Placental epithelial cell (primary cell): Measurements from ENCODE around the gene CYP4B1. TPM values are rescaled to one million over a fixed set of nuclear protein-coding genes. Genes with fewer than 3 reads are reported as not detected.

Experiments used
- total RNA-seq: library from RNA; depleted of rRNA; stranded (reverse); fragments of >200 nt; gene quantifications from 2 replicates; pipeline ENCODE4 v1.2.3, GENCODE V29; 2012

CYP4B1 gene
- total RNA-seq: 1.6 and 2.5 TPM in 2 replicates

DNA sequence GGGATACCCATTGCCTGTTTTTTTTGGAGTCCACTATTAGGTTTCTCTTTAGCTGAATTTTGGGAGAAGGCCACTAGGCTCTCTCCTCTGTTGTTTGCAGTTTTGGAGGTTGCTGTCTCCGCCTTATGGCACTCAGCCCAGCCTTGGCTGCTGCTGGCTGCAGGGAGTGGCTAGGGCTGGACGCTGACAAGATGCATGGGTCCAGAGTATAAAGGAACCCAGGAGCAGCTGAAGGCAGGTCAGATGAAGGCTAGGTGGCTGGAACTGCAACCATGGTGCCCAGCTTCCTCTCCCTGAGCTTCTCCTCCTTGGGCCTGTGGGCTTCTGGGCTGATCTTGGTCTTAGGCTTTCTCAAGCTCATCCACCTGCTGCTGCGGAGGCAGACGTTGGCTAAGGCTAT lies at the start of gene CYP4B1:
Gene CYP4B1, plus strand, starts transcription at position 237 of the 400 bp plus-strand sequence. Its CDS starts 36 bp downstream, at position 273.

Other genes starting within 250 kb of the CYP4B1 start
- not detected in 2 replicates for gene KNCN, start 247.4 kb upstream of the CYP4B1 start, total RNA-seq
- gene MKNK1, start 194.8 kb upstream of the CYP4B1 start, total RNA-seq: 17.3 and 17.8 TPM in 2 replicates
- gene MOB3C, start 182.2 kb upstream of the CYP4B1 start, total RNA-seq: 10.2 and 10.7 TPM in 2 replicates
- 34.2 and 42.7 TPM in 2 replicates for gene ATPAF1, start 130.7 kb upstream of the CYP4B1 start, total RNA-seq
- gene TEX38, start 127.2 kb upstream of the CYP4B1 start, total RNA-seq: not detected in 2 replicates
- 65.6 and 78.6 TPM in 2 replicates for gene EFCAB14, start 79.9 kb upstream of the CYP4B1 start, total RNA-seq
- not detected in 2 replicates for gene CYP4A11, start 142.4 kb downstream of the CYP4B1 start, total RNA-seq
- 0.43 TPM in 1 of 2 replicates, not detected in the other for gene CYP4X1, start 224.6 kb downstream of the CYP4B1 start, total RNA-seq